H9 (cell line): Measurements from ENCODE around the gene ZFP64. TPM values are rescaled to one million over a fixed set of nuclear protein-coding genes. Genes with fewer than 3 reads are reported as not detected.

Experiments
- DNase-seq: peaks from one replicate; pipeline ENCODE4 v3.0.0-alpha.2; 2017
- H2AFZ ChIP-seq: one replicate; pipeline ENCODE4 v1.6.1; 2013; ENCODE audit warnings: mild to moderate bottlenecking, low read length, control low read depth, moderate library complexity
- H2AK5ac ChIP-seq: 2 replicates; pipeline ENCODE4 v1.6.1; 2013; ENCODE audit warnings: low read length, control low read depth, mixed read lengths; ENCODE audit not compliant: insufficient read length
- H2BK120ac ChIP-seq: one replicate; pipeline ENCODE4 v1.6.1; 2013; ENCODE audit warnings: low read depth, mild to moderate bottlenecking, low read length, control low read depth, inconsistent platforms; ENCODE audit not compliant: poor library complexity, severe bottlenecking
- H2BK12ac ChIP-seq: 2 replicates; pipeline ENCODE4 v1.6.1; 2013; ENCODE audit warnings: low read length, control low read depth, mixed read lengths, low read depth; ENCODE audit not compliant: insufficient read length
- H2BK15ac ChIP-seq: 2 replicates; pipeline ENCODE4 v1.6.1; 2013; ENCODE audit warnings: low read depth, low read length, control low read depth
- H2BK20ac ChIP-seq: one replicate; pipeline ENCODE4 v1.6.1; 2013; ENCODE audit warnings: low read depth, mild to moderate bottlenecking, low read length, control low read depth, inconsistent platforms; ENCODE audit not compliant: poor library complexity, severe bottlenecking
- H2BK5ac ChIP-seq: 2 replicates; pipeline ENCODE4 v1.6.1; 2013; ENCODE audit warnings: low read length, control low read depth, mixed read lengths; ENCODE audit not compliant: insufficient read length
- H3K14ac ChIP-seq: 2 replicates; pipeline ENCODE4 v1.6.1; 2013; ENCODE audit warnings: low read length, control low read depth; ENCODE audit not compliant: insufficient read depth
- H3K18ac ChIP-seq: 2 replicates; pipeline ENCODE4 v1.6.1; 2013; ENCODE audit warnings: low read depth, mild to moderate bottlenecking, mixed read lengths, low read length, control low read depth; ENCODE audit not compliant: insufficient read length
- H3K23ac ChIP-seq: 2 replicates; pipeline ENCODE4 v1.6.1; 2013; ENCODE audit warnings: low read length, control low read depth, mixed read lengths, low read depth; ENCODE audit not compliant: insufficient read length
- H3K23me2 ChIP-seq: 2 replicates; pipeline ENCODE4 v1.6.1; 2013; ENCODE audit warnings: low read depth, mild to moderate bottlenecking, mixed read lengths, low read length, control low read depth; ENCODE audit not compliant: insufficient read length, poor library complexity, severe bottlenecking
- H3K27ac ChIP-seq: 2 replicates; pipeline ENCODE4 v1.5.1; 2013; ENCODE audit warnings: low read length, control low read depth, mixed read lengths, low read depth; ENCODE audit not compliant: insufficient read length
- H3K27me3 ChIP-seq: 2 replicates; pipeline ENCODE4 v1.6.1; 2013; ENCODE audit warnings: low read length, control low read depth, inconsistent platforms; ENCODE audit not compliant: insufficient read depth
- H3K4ac ChIP-seq: 2 replicates; pipeline ENCODE4 v1.6.1; 2013; ENCODE audit warnings: low read depth, mild to moderate bottlenecking, control low read depth, inconsistent platforms, low read length, moderate library complexity
- H3K4me1 ChIP-seq: 2 replicates; pipeline ENCODE4 v1.6.1; 2013; ENCODE audit warnings: low read length, control low read depth, inconsistent platforms; ENCODE audit not compliant: insufficient read depth
- H3K4me2 ChIP-seq: 2 replicates; pipeline ENCODE4 v1.6.1; 2013; ENCODE audit warnings: low read length, control low read depth, mixed read lengths; ENCODE audit not compliant: insufficient read length, insufficient read depth
- H3K56ac ChIP-seq: 2 replicates; pipeline ENCODE4 v1.6.1; 2013; ENCODE audit warnings: low read depth, mild to moderate bottlenecking, mixed read lengths, low read length, control low read depth; ENCODE audit not compliant: insufficient read length
- H3K79me1 ChIP-seq: 2 replicates; pipeline ENCODE4 v1.6.1; 2013; ENCODE audit warnings: low read depth, mild to moderate bottlenecking, moderate library complexity, low read length, control low read depth, inconsistent platforms; ENCODE audit not compliant: insufficient read depth, poor library complexity, severe bottlenecking
- H3K79me2 ChIP-seq: 2 replicates; pipeline ENCODE4 v1.6.1; 2013; ENCODE audit warnings: low read length, control low read depth, inconsistent platforms; ENCODE audit not compliant: insufficient read depth
- H3K9ac ChIP-seq: 2 replicates; pipeline ENCODE4 v1.6.1; 2013; ENCODE audit warnings: low read length, control low read depth, mixed read lengths; ENCODE audit not compliant: insufficient read length; ENCODE audit errors: extremely low read depth
- H3K9me3 ChIP-seq: one replicate; pipeline ENCODE4 v1.6.1; 2013; ENCODE audit warnings: low read depth, low read length, inconsistent platforms; ENCODE audit not compliant: control insufficient read depth
- H3T11ph ChIP-seq: one replicate; pipeline ENCODE4 v1.6.1; 2013; ENCODE audit warnings: mild to moderate bottlenecking, low read length, control low read depth, inconsistent platforms
- H4K20me1 ChIP-seq: one replicate; pipeline ENCODE4 v1.6.1; 2013; ENCODE audit not compliant: control insufficient read depth, insufficient read length, insufficient read depth
- H4K5ac ChIP-seq: 2 replicates; pipeline ENCODE4 v1.6.1; 2013; ENCODE audit warnings: low read depth, mild to moderate bottlenecking, mixed read lengths, low read length, control low read depth; ENCODE audit not compliant: insufficient read length
- H4K8ac ChIP-seq: replicated peaks from 2 replicates; pipeline ENCODE4 v1.6.1; 2013; ENCODE audit warnings: low read length, control low read depth, mixed read lengths, low read depth; ENCODE audit not compliant: insufficient read length
- H4K91ac ChIP-seq: 2 replicates; pipeline ENCODE4 v1.6.1; 2013; ENCODE audit warnings: low read depth, mild to moderate bottlenecking, moderate library complexity, mixed read lengths, low read length, control low read depth; ENCODE audit not compliant: insufficient read length
- H3K27ac Mint-ChIP-seq, 3 experiments: 2 replicates in 2 of 3; 3 replicates in 1 of 3; pipeline ENCODE4 v1.8.0; 2020 to 2021; ENCODE audit warnings: mixed read lengths in 3 of 3, mild to moderate bottlenecking in 1 of 3, moderate library complexity in 1 of 3
- H3K27me3 Mint-ChIP-seq: 2 replicates; pipeline ENCODE4 v1.8.0; 2021; ENCODE audit warnings: low read depth, mild to moderate bottlenecking, moderate library complexity, mixed read lengths
- H3K36me3 Mint-ChIP-seq, 3 experiments: 2 replicates in 2 of 3; 3 replicates in 1 of 3; pipeline ENCODE4 v1.8.0; 2020 to 2021; ENCODE audit warnings: low read depth in 3 of 3, mixed read lengths in 3 of 3; ENCODE audit not compliant: insufficient read depth in 1 of 3
- H3K4me1 Mint-ChIP-seq, 2 experiments: 2 replicates each; pipeline ENCODE4 v1.8.0; 2020; ENCODE audit warnings: mixed read lengths in 2 of 2
- H3K4me3 Mint-ChIP-seq, 2 experiments: 2 replicates in 1 of 2; 3 replicates in 1 of 2; pipeline ENCODE4 v1.8.0; 2020 to 2021; ENCODE audit warnings: mild to moderate bottlenecking in 2 of 2, mixed read lengths in 2 of 2, moderate library complexity in 1 of 2
- H3K9me3 Mint-ChIP-seq, 2 experiments: 2 replicates in 1 of 2; 3 replicates in 1 of 2; pipeline ENCODE4 v1.8.0; 2020; ENCODE audit warnings: mild to moderate bottlenecking in 2 of 2, mixed read lengths in 2 of 2, moderate library complexity in 1 of 2
- WGBS: extraction: QIAGEN DNeasy Blood & Tissue Kit; methylation state at CpG from one replicate; pipeline ENCODE4 v1.1.7; 2013; ENCODE audit warnings: missing lambda C conversion rate, low lambda C conversion rate, mixed read lengths; ENCODE audit not compliant: insufficient read length; ENCODE audit errors: extremely low coverage; 5-methylcytosine and 5-hydroxymethylcytosine counted together
- total RNA-seq: library from RNA; stranded (reverse); gene quantifications from 2 replicates; pipeline ENCODE4 v1.2.1, GENCODE V29; 2021
- TF ChIP-seq, protein P1 (sequence below): fragments of 200-600 bp; sonication (generic); conservative IDR thresholded peaks from 3 replicates; pipeline ENCODE4 v1.8.0; 2021; ENCODE audit warnings: antibody characterized with exemption, mild to moderate bottlenecking

The ZFP64 gene
- total RNA-seq, 1 experiment from 2014 or later, result 29.2 TPM

- peaks cover 5 to 33% (median 10%) of the 10 kb centered on the region in 3 experiments; a peak in 5 of 7 replicates for H3K36me3 Mint-ChIP-seq
- H3K9me3 Mint-ChIP-seq, result peaks cover 39 to 49% of the 10 kb centered on the region in 2 experiments
- TF ChIP-seq, protein P1, sequence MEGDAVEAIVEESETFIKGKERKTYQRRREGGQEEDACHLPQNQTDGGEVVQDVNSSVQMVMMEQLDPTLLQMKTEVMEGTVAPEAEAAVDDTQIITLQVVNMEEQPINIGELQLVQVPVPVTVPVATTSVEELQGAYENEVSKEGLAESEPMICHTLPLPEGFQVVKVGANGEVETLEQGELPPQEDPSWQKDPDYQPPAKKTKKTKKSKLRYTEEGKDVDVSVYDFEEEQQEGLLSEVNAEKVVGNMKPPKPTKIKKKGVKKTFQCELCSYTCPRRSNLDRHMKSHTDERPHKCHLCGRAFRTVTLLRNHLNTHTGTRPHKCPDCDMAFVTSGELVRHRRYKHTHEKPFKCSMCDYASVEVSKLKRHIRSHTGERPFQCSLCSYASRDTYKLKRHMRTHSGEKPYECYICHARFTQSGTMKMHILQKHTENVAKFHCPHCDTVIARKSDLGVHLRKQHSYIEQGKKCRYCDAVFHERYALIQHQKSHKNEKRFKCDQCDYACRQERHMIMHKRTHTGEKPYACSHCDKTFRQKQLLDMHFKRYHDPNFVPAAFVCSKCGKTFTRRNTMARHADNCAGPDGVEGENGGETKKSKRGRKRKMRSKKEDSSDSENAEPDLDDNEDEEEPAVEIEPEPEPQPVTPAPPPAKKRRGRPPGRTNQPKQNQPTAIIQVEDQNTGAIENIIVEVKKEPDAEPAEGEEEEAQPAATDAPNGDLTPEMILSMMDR, result no peak
These were observed 26.3 kb upstream of the ZFP64 start for GRCh38 chr20:52217689-52218395.

More at GRCh38 chr20:52217689-52218395, 26.3 kb upstream of the ZFP64 start:
- Histone ChIP-seq H3K79me1 (no peaks in the 10 kb centered on the region), H2AFZ (no peak overlapping the region), H3K9ac (no peak overlapping the region), H3K9me3 (peaks cover 10% of the 10 kb centered on the region), H3K23me2 (no peaks in the 10 kb centered on the region), H4K5ac (no peak overlapping the region), H4K91ac (no peak overlapping the region), H2BK12ac (no peak overlapping the region), H3T11ph (no peak overlapping the region), H2BK20ac (no peak overlapping the region), H3K4me2 (no peak overlapping the region), H3K23ac (no peak overlapping the region), H2AK5ac (no peak overlapping the region), H3K14ac (no peak overlapping the region), H2BK15ac (no peak overlapping the region), H3K27me3 (no peaks in the 10 kb centered on the region), H2BK120ac (no peak overlapping the region), H2BK5ac (no peak overlapping the region), H3K4me1 (no peaks in the 10 kb centered on the region), H3K4ac (no peak overlapping the region), H3K79me2 (no peaks in the 10 kb centered on the region), H4K8ac (no peak overlapping the region), H3K56ac (no peak overlapping the region), H4K20me1 (no peaks in the 10 kb centered on the region), H3K27ac (no peak overlapping the region), H3K18ac (no peak overlapping the region)
- DNase-seq, result no peak
- no CpG with 5 or more reads among the region's 2 CpGs for WGBS
- H3K27me3 Mint-ChIP-seq, result peaks cover 5% of the 10 kb centered on the region
- no peak overlapping the region for H3K27ac Mint-ChIP-seq
- 0 out of 4 replicates have a peak, but pooled peaks cover 0 to 3% of the 10 kb centered on the region in 2 experiments for H3K4me1 Mint-ChIP-seq
- H3K4me3 Mint-ChIP-seq, result no peak overlapping the region
